Brain microvascular endothelial cell (primary cell): Measurements from ENCODE around the gene GET3.
"Not testable (repeated sequence)": the region's sequence is repeated elsewhere in the genome, so short reads cannot be mapped to it uniquely, and the experiment has no call there.

Experiments used
- DNase-seq: peaks from one replicate; pipeline ENCODE4 v3.0.0-alpha.2; 2020
- H3K27ac ChIP-seq: fragments of 250-450 bp; sonication (Bioruptor Pico); 2 replicates; pipeline ENCODE4 v1.5.1; 2020; ENCODE audit warnings: mild to moderate bottlenecking, moderate library complexity
- H3K27me3 ChIP-seq: fragments of 250-450 bp; sonication (Bioruptor Pico); replicated peaks from 2 replicates; pipeline ENCODE4 v1.5.1; 2020; ENCODE audit warnings: mild to moderate bottlenecking
- H3K36me3 ChIP-seq: fragments of 250-450 bp; sonication (Bioruptor Pico); replicated peaks from 2 replicates; pipeline ENCODE4 v1.5.1; 2020; ENCODE audit warnings: mild to moderate bottlenecking
- H3K4me3 ChIP-seq: 2 replicates; pipeline ENCODE4 v1.5.1; 2011; ENCODE audit warnings: low read depth, mild to moderate bottlenecking, control low read depth, low read length, moderate library complexity
- in situ Hi-C: cut with HindIII; loops from 2 replicates; pipeline ENCODE4 v1.10.0; 2017; ENCODE audit warnings: low sequenced_read_pairs, low pct_ligation_motif_present
- TF ChIP-seq, protein P1 (sequence below): IDR thresholded peaks from 2 replicates; pipeline ENCODE4 v1.5.1; 2011; ENCODE audit warnings: low read depth, mild to moderate bottlenecking, moderate library complexity, low read length, control low read depth, inconsistent platforms; ENCODE audit errors: missing control alignments

The GET3 gene

DNA sequence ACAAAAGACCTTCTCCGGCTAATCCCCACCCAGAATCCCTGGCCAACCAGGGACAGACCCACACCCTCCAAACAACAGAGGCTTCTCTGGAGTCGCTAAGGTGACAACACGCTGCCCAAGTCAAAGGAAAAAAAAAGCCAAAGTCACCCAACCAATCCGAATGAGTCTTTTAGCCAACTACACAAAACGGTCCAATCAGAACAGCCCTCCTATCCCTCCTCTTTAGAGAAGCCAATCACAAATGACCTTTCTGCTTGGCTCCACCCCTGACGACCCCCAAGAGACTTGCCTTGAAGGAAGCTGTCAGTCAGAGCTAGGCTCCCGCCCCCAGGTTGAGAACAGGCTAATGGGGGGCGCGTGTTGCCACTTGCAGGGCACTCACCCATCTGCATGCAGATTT, 34.3 kb upstream of the GET3 start:
- Histone ChIP-seq H3K27ac (no peak overlapping the region), H3K4me3 (no peak overlapping the region), H3K36me3 (peaks cover 78% of the 10 kb centered on the region), H3K27me3 (no peaks in the 10 kb centered on the region)
- TF ChIP-seq, protein P1, sequence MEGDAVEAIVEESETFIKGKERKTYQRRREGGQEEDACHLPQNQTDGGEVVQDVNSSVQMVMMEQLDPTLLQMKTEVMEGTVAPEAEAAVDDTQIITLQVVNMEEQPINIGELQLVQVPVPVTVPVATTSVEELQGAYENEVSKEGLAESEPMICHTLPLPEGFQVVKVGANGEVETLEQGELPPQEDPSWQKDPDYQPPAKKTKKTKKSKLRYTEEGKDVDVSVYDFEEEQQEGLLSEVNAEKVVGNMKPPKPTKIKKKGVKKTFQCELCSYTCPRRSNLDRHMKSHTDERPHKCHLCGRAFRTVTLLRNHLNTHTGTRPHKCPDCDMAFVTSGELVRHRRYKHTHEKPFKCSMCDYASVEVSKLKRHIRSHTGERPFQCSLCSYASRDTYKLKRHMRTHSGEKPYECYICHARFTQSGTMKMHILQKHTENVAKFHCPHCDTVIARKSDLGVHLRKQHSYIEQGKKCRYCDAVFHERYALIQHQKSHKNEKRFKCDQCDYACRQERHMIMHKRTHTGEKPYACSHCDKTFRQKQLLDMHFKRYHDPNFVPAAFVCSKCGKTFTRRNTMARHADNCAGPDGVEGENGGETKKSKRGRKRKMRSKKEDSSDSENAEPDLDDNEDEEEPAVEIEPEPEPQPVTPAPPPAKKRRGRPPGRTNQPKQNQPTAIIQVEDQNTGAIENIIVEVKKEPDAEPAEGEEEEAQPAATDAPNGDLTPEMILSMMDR: no peak
- in situ Hi-C loops: no loop called here
- DNase-seq: no peak

DNA sequence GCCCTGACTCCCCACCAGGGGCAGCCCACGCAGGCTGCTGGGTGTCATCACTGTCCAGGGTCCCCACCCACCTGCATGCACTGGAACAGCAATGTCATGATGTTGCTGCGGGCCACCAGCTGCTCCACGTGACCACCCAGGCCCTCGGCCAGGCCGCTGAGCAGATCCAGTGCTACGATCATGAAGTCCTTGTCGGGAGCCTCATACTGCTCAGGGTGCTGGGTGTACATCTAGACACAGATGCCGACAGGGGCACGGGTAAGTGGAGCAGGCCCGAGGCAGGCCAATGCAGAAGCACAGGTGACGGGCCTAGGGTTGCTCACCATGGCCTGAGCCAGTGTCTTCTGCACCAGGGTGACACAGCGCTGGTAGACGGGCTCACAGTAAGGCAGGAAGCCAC, 32.1 kb upstream of the GET3 start:
- TF ChIP-seq, protein P1: no peak
- Histone ChIP-seq H3K27me3 (no peaks in the 10 kb centered on the region), H3K27ac (no peak overlapping the region), H3K36me3 (peaks cover 92% of the 10 kb centered on the region), H3K4me3 (no peak overlapping the region)
- DNase-seq: no peak
- in situ Hi-C loops: no loop called here

DNA sequence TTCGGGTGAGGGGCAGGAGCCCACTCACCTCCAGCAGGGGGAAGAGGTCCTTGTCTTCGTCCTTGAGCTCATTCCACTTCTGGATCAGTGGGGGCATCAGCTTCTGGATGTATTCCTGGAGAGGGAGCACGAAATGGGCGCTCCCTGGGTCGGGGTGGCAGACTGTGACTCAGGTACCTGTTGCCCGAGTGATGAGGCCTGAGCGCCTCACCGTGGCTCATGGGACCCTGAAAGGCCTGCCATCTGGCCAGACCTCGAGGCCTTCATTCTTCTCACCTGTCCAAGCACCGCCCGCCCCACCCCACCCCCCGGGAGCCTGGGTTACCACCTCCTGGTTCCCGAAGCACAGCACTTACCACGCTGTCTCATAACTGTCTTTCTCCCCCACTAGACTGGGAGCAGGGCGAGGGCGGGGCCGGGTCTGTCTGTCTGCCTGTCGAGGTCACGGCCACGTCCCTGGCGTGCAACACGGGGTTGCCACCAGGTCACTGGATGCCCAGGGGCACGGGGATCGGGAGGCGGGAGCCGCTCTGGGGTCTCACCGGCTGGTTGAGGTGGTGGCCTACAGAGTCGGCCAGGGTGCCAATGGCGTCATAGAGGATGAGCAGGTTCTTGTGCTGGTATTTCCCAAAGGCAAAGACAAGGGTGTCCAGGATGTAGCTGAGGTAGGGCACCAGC, 31.5 kb upstream of the GET3 start:
- TF ChIP-seq, protein P1: no peak
- Histone ChIP-seq H3K4me3 (no peak overlapping the region), H3K27ac (no peak overlapping the region), H3K36me3 (peaks cover 96% of the 10 kb centered on the region), H3K27me3 (no peaks in the 10 kb centered on the region)
- DNase-seq: no peak
- in situ Hi-C loops: no loop called here

DNA sequence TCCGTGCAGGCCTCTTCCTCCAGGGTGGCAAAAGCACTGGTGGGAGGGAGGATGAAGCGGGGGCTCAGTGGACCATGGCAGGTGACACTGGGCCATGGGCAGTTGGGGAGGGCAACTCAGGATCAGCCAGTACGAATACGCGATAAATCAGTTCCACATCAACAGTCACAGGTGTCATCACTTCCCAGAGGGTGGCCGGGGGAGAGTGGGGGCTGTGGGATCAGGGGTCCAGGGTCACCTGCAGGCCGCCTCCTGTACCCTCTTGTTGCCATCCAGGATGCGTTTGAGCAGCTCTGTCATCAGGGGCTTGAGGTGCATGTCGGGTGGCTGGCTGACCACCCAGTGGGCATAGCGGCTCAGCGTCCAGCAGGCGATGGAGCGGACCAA, 31.0 kb upstream of the GET3 start:
- TF ChIP-seq, protein P1: no peak
- in situ Hi-C loops: no loop called here

DNA sequence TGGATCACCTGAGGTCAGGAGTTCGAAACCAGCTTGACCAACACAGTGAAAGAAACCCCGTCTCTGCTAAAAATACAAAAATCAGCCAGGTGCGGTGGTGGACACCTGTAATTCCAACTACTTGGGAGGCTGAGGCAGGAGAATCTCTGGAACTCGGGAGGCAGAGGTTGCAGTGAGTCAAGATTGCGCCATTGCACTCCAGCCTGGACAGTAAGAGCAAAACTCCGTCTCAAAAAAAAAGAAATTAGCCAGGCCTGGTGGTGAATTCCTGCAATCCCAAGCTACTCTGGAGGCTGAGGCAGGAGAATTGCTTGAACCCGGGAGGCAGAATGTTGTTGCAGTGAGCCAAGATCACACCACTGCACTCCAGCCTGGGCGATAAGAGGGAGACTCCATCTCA, 28.7 kb upstream of the GET3 start:
- in situ Hi-C loops: no loop called here
- no peak for DNase-seq
- no peak overlapping the region for H3K27ac ChIP-seq
- H3K27me3 ChIP-seq: no peaks in the 10 kb centered on the region
- TF ChIP-seq, protein P1: no peak
- H3K36me3 ChIP-seq: peaks cover 92% of the 10 kb centered on the region
- no peak overlapping the region for H3K4me3 ChIP-seq

More for the DNA sequence above, 31.0 kb upstream of the GET3 start:
- Histone ChIP-seq H3K36me3 (peaks cover 96% of the 10 kb centered on the region), H3K27ac (no peak overlapping the region), H3K4me3 (no peak overlapping the region), H3K27me3 (no peaks in the 10 kb centered on the region)
- DNase-seq: no peak

DNA sequence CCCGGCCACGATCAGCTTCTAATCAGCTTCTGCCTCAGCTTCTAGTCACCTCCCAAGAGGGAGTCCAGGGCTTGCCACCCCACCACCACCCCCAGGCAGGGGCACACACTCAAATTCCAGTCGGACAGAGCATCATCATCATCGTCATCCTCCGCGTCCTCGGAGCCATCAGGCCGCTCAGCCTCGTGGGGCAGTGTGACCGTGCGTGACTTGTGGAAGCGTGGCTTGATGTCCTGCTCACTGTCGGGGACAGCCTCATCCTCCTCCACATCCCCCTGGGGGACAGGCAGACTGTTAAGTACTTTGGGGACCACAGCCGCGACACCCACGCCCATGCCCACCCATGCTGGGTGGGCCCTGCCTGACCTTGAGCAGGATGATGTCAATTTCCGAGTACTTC, 26.1 kb upstream of the GET3 start:
- no peak for DNase-seq
- peaks cover 88% of the 10 kb centered on the region for H3K36me3 ChIP-seq
- H3K27me3 ChIP-seq: no peaks in the 10 kb centered on the region
- H3K27ac ChIP-seq: no peak overlapping the region
- TF ChIP-seq, protein P1: no peak
- no peak overlapping the region for H3K4me3 ChIP-seq
- in situ Hi-C loops: no loop called here

DNA sequence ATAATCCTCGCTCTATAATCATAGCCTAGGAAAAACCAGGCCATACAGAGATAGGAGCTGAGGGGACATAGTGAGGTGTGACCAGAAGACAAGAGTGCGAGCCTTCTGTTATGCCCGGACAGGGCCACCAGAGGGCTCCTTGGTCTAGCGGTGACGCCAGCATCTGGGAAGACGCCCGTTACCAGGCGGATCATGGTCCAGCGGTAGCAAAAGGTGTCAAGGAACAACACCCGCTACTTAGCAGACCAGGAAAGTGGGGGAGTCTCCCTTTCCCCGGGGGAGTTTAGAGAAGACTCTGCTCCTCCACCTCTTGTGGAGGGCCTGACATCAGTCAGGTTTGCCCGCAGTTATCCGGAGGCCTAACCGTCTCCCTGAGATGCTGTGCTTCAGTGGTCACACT, 25.2 kb upstream of the GET3 start:
- DNase-seq, H3K27me3 ChIP-seq, H3K27ac ChIP-seq, H3K4me3 ChIP-seq, in situ Hi-C loops: not testable (repeated sequence)
- H3K36me3 ChIP-seq: peaks cover 88% of the 10 kb centered on the region

DNA sequence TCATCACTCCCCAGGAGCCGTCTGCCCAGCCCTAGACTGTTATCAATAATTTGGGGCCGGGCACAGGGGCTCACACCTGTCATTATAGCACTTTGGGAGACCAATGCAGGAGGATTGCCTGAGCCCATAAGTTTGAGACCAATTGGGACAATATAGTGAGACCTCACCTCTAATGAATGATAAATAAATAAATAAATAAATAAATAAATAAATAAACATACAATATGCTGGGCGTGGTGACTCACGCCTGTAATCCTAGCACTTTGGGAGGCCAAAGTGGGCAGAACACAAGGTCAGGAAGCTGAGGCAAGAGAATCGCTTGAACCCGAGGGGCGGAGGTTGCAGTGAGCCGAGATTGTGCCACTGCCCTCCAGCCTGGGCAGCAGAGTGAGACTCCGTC, 24.0 kb upstream of the GET3 start:
- H3K4me3 ChIP-seq, H3K27ac ChIP-seq, DNase-seq, in situ Hi-C loops, H3K27me3 ChIP-seq: not testable (repeated sequence)
- peaks cover 84% of the 10 kb centered on the region for H3K36me3 ChIP-seq
